ENCODE data around the gene SFTPB.

Gene SFTPB

DNA sequence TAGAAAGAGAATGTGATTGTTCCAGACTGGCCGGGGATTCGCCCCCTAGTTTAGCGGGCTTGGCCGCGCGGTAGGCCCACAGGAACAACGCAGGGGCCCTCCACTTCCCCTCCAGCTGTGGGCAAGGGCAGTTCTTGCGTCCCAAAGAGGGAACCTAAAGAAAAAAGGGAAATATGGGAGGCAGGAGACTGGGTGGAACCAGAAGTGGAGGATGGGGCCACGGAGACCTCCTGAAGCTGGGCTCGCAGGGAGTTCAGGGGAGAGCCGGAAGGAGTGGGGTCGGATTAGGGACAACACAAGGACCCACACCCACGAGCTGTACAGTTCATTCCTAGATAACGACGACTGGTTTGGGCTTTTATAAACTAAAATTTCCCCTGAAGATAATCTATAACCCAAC lies 44.3 kb upstream of the SFTPB start:
- DNase-seq (ENCODE audit: extremely low read depth, low read depth) = no peak
- TF ChIP-seq, protein P1, sequence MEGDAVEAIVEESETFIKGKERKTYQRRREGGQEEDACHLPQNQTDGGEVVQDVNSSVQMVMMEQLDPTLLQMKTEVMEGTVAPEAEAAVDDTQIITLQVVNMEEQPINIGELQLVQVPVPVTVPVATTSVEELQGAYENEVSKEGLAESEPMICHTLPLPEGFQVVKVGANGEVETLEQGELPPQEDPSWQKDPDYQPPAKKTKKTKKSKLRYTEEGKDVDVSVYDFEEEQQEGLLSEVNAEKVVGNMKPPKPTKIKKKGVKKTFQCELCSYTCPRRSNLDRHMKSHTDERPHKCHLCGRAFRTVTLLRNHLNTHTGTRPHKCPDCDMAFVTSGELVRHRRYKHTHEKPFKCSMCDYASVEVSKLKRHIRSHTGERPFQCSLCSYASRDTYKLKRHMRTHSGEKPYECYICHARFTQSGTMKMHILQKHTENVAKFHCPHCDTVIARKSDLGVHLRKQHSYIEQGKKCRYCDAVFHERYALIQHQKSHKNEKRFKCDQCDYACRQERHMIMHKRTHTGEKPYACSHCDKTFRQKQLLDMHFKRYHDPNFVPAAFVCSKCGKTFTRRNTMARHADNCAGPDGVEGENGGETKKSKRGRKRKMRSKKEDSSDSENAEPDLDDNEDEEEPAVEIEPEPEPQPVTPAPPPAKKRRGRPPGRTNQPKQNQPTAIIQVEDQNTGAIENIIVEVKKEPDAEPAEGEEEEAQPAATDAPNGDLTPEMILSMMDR (IDR thresholded peaks at IDR 0.05; ENCODE audit: low read depth, low read length) = no peak

DNA sequence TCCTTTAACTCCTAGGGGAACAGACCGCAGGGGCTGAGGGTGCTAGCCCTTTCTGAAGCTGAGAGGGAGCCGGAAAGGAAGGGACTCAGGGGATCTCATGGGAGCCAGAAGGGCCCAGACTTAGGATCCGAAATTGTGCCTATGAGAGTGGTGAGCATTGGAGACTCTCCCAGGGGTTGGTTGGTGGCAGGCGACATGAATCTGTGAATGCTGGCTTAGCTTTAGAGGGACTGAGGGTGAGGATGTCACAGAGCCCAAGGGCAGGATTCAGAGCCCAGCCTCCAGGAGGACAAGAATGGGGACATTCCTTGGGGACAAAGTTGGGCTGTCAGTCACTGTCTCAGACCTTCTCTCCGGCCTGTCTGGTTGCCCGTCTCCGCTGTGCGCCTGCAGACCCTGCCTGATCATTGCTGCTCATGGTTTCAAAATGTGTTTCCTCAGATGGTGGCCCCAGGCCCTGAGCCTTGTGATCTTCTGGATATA lies 43.6 kb upstream of the SFTPB start:
- DNase-seq (ENCODE audit: extremely low read depth, low read depth) = no peak
- TF ChIP-seq, protein P1 (IDR thresholded peaks at IDR 0.05; ENCODE audit: low read depth, low read length) = no peak

GRCh38 chr2:85710687-85711577 lies 42.9 kb upstream of the SFTPB start:
- TF ChIP-seq, protein P1 (IDR thresholded peaks at IDR 0.05; ENCODE audit: low read depth, low read length) = no peak
- DNase-seq (ENCODE audit: extremely low read depth, low read depth) = no peak

DNA sequence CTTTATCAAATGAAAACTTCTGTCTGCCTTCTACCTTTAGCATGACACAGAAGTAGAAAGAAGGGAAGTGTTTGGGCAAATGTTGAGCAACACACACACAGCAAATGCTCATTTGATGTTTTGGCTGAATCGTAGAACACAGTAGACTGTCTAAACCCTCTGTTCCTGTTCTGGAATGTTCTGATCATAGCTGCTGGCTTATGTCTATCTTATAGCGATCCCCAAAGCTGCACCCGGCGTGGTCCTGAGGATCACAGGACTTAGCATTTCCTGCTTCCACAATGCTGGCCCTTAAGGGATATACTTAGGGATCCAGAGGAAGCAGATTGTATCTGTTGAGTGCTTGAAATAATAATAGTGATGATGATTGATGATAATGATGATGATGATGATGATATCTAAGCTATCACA lies 41.4 kb upstream of the SFTPB start:
- no peak for DNase-seq (ENCODE audit: extremely low read depth, low read depth)
- TF ChIP-seq, protein P1 (IDR thresholded peaks at IDR 0.05; ENCODE audit: low read depth, low read length) = no peak

DNA sequence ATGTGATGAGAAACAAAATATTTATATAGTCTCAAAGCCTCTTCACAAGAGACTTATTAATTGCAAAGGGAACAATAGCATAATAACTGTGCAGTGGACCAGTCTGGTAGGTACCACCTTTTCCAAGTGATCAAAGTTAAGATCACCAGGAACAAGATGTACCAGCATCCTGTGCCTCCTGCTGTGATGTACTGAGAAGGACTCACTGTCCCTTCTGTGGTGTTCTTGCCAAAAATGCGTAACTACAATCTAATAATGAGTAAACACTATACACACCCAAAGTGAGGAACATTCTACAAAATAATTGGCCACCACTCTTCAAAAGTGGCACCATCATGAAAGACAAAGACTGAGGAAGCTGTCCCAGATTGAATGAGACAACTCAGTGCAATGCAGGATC lies 40.6 kb upstream of the SFTPB start:
- DNase-seq (ENCODE audit: extremely low read depth, low read depth) = no peak
- TF ChIP-seq, protein P1 (IDR thresholded peaks at IDR 0.05; ENCODE audit: low read depth, low read length) = no peak

GRCh38 chr2:85707304-85707703 lies 39.3 kb upstream of the SFTPB start:
- TF ChIP-seq, protein P1 (IDR thresholded peaks at IDR 0.05; ENCODE audit: low read depth, low read length) = peak; percentile 80
- DNase-seq (ENCODE audit: extremely low read depth, low read depth) = peak; percentile 70

GRCh38 chr2:85706599-85707296 lies 38.7 kb upstream of the SFTPB start:
- TF ChIP-seq, protein P1 (IDR thresholded peaks at IDR 0.05; ENCODE audit: low read depth, low read length) = no peak
- no peak for DNase-seq (ENCODE audit: extremely low read depth, low read depth)
